Endothelial cell of umbilical vein (primary cell): Measurements from ENCODE around the gene SORCS1.

Experiments used
- EZH2 ChIP-seq: IDR thresholded peaks from 2 replicates; pipeline ENCODE4 v1.6.1; 2012; ENCODE audit warnings: borderline replicate concordance, low read depth, mild to moderate bottlenecking, moderate library complexity, low read length, inconsistent platforms; ENCODE audit not compliant: severe bottlenecking
- FOS ChIP-seq: IDR thresholded peaks from 2 replicates; pipeline ENCODE4 v1.6.1; 2011; ENCODE audit warnings: mild to moderate bottlenecking, low read length, moderate library complexity, borderline replicate concordance; ENCODE audit not compliant: insufficient read depth
- GATA2 ChIP-seq: IDR thresholded peaks from 2 replicates; pipeline ENCODE4 v1.7.0; 2011; ENCODE audit warnings: low read depth, mild to moderate bottlenecking, moderate library complexity, mixed read lengths, low read length; ENCODE audit not compliant: insufficient read length, insufficient read depth
- JUN ChIP-seq: IDR thresholded peaks from 2 replicates; pipeline ENCODE4 v1.6.1; 2011; ENCODE audit warnings: borderline replicate concordance, low read depth; ENCODE audit not compliant: insufficient read length, insufficient read depth
- POLR2A ChIP-seq: IDR thresholded peaks from 2 replicates; pipeline ENCODE4 v1.6.1; 2012; ENCODE audit warnings: low read depth, mild to moderate bottlenecking, control low read depth, low read length
- POLR2AphosphoS5 ChIP-seq: IDR thresholded peaks from 2 replicates; pipeline ENCODE4 v1.6.1; 2012; ENCODE audit warnings: low read depth, mild to moderate bottlenecking, control low read depth, low read length, moderate library complexity; ENCODE audit not compliant: insufficient read depth
- TF ChIP-seq, protein P1 (sequence below), 2 donors: IDR thresholded peaks; 1 replicate in 1 of 2; 2 replicates in 1 of 2; pipeline ENCODE4 v1.5.1; 2011; ENCODE audit warnings: low read length in 2 of 2, mild to moderate bottlenecking in 2 of 2, moderate library complexity in 2 of 2, control low read depth in 1 of 2, inconsistent platforms in 1 of 2, low read depth in 1 of 2; ENCODE audit not compliant: insufficient read depth in 1 of 2; ENCODE audit errors: extremely low read depth in 1 of 2
- TF ChIP-seq, protein P2 (sequence below): IDR thresholded peaks from 2 replicates; pipeline ENCODE4 v1.6.1; 2011; ENCODE audit not compliant: insufficient read depth, insufficient read length

DNA sequence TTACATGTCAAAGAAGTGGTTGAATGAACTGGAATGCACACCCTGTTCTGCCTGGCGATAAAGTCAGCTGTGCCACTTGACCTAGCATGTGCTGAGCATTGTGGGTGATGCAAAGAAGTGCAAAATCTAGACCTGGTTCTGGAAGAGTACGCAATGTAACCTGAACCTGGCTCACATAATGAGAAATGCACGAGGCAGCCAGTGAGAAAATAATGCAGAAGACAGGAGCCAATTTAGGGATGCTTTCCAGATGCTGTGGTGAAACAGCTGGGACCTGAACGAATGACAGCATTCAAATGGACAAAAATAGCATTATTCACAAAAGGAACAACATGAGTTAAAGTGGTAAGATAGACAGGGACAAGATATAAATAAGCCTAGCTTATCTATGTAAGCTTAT is 402.6 kb downstream of the SORCS1 start:
- TF ChIP-seq, protein P1, sequence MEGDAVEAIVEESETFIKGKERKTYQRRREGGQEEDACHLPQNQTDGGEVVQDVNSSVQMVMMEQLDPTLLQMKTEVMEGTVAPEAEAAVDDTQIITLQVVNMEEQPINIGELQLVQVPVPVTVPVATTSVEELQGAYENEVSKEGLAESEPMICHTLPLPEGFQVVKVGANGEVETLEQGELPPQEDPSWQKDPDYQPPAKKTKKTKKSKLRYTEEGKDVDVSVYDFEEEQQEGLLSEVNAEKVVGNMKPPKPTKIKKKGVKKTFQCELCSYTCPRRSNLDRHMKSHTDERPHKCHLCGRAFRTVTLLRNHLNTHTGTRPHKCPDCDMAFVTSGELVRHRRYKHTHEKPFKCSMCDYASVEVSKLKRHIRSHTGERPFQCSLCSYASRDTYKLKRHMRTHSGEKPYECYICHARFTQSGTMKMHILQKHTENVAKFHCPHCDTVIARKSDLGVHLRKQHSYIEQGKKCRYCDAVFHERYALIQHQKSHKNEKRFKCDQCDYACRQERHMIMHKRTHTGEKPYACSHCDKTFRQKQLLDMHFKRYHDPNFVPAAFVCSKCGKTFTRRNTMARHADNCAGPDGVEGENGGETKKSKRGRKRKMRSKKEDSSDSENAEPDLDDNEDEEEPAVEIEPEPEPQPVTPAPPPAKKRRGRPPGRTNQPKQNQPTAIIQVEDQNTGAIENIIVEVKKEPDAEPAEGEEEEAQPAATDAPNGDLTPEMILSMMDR (IDR thresholded peaks at IDR 0.05; ENCODE audit: extremely low read depth in 1 of 2, insufficient read depth in 1 of 2, low read depth in 1 of 2, low read length in 2 of 2): no peak
- no peak for TF ChIP-seq JUN
- no peak for TF ChIP-seq POLR2A
- TF ChIP-seq, protein P2, sequence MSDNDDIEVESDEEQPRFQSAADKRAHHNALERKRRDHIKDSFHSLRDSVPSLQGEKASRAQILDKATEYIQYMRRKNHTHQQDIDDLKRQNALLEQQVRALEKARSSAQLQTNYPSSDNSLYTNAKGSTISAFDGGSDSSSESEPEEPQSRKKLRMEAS: no peak
- TF ChIP-seq EZH2: no peak
- TF ChIP-seq GATA2: no peak
- TF ChIP-seq POLR2AphosphoS5: no peak
- TF ChIP-seq FOS: no peak
